Lung (tissue), 12 donors: ENCODE measurements around the gene GAMT. TPM values are rescaled to one million over a fixed set of nuclear protein-coding genes. Genes with fewer than 3 reads are reported as not detected.
"Not testable (repeated sequence)": the region's sequence is repeated elsewhere in the genome, so short reads cannot be mapped to it uniquely, and the experiment has no call there.

Experiments used
- ATAC-seq: fragments of 200-7000 bp; cut with Tn5 transposase; one replicate; pipeline ENCODE4 v1.9.1; 2020; ENCODE audit warnings: moderate number of reproducible peaks; ENCODE audit not compliant: insufficient read depth, low FRiP score
- DNase-seq, 3 donors: peaks; one replicate each; pipeline ENCODE4 v3.0.0-alpha.2; 2013 to 2017
- H3K27ac ChIP-seq, 2 donors: one replicate each; pipeline ENCODE4 v1.5.1; 2013; ENCODE audit warnings: mild to moderate bottlenecking in 2 of 2, moderate library complexity in 2 of 2, control low read depth in 1 of 2, inconsistent platforms in 1 of 2, low read depth in 1 of 2, low read length in 1 of 2
- H3K27me3 ChIP-seq, 3 donors: one replicate each; pipeline ENCODE4 v1.5.1; 2013; ENCODE audit warnings: low read length in 2 of 3; ENCODE audit not compliant: control insufficient read depth in 3 of 3, insufficient read depth in 3 of 3
- H3K36me3 ChIP-seq, 4 donors: one replicate each; pipeline ENCODE4 v1.5.1; 2013; ENCODE audit warnings: low read length in 4 of 4, mild to moderate bottlenecking in 1 of 4, moderate library complexity in 1 of 4; ENCODE audit not compliant: control insufficient read depth in 4 of 4, insufficient read depth in 4 of 4
- H3K4me1 ChIP-seq, 5 donors: one replicate each; pipeline ENCODE4 v1.5.1; 2013; ENCODE audit warnings: low read length in 5 of 5, mild to moderate bottlenecking in 2 of 5, moderate library complexity in 1 of 5; ENCODE audit not compliant: control insufficient read depth in 5 of 5, insufficient read depth in 5 of 5
- H3K4me3 ChIP-seq: one replicate; pipeline ENCODE4 v1.5.1; 2013; ENCODE audit warnings: mild to moderate bottlenecking, control low read depth, moderate library complexity
- H3K9ac ChIP-seq, 2 donors: one replicate each; pipeline ENCODE4 v1.5.1; 2013; ENCODE audit warnings: low read length in 2 of 2, control low read depth in 1 of 2; ENCODE audit not compliant: insufficient read depth in 1 of 2
- H3K9me3 ChIP-seq, 4 donors: one replicate each; pipeline ENCODE4 v1.5.1; 2013; ENCODE audit warnings: low read length in 3 of 4, mild to moderate bottlenecking in 1 of 4, moderate library complexity in 1 of 4; ENCODE audit not compliant: control insufficient read depth in 4 of 4, insufficient read depth in 3 of 4
- WGBS, 2 donors: extraction: QIAGEN DNeasy Blood & Tissue Kit; methylation state at CpG; one replicate each; pipeline ENCODE4 v1.1.7; 2013; 5-methylcytosine and 5-hydroxymethylcytosine counted together
- polyA plus RNA-seq, 2 donors: library from polyadenylated mRNA; stranded (reverse); fragments of 200-250 nt; gene quantifications; one replicate each; pipeline ENCODE4 v1.2.1, GENCODE V29; 2013
- total RNA-seq, 2 donors: library from RNA; depleted of rRNA in 1 of 2; stranded (reverse); fragments of >200 nt in 1 of 2; gene quantifications; one replicate each; pipeline ENCODE4 v1.2.1, GENCODE V29; 2014 to 2021
- TF ChIP-seq, protein P1 (sequence below): IDR thresholded peaks from 2 replicates; pipeline ENCODE4 v1.5.1; 2012; ENCODE audit warnings: mild to moderate bottlenecking; ENCODE audit errors: control extremely low read depth, extremely low read depth
- donor health status: control.
- donor health status: control.
- donor health status: Bipolar disorder and iron deficiency.
- donor health status: healthy.
- donor health status: DM: yes; HTN: yes; CAD: no.

The GAMT gene
- total and polyA plus RNA-seq, 4 donors, result 2.9 to 8.6 (median 7.3) TPM

DNA sequence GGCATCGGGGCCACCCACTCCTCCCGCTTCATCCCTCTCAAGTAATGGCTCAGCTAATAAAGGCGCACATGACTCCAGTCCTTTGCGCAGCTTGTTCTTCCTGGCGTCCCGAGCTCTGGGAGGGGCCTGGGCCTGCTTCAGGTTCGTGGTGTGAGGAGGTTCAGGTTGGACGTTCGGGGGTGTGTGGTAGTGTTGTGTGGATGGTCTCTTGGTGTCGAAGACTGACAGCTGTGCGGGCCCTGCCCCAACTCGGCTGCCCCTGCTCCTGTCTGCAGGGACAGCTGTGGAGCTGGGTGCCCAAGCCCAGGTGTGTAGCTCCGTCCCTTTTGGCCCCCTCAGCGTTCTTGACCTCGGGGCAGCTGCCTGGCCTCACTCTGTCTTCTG lies 39.1 kb upstream of the GAMT start:
- no peak for DNase-seq
- H3K36me3 ChIP-seq, result peaks cover 19 to 35% (median 30%) of the 10 kb centered on the region in 4 donors
- H3K9ac ChIP-seq, result no peak overlapping the region
- no peak for ATAC-seq
- no peaks in the 10 kb centered on the region for H3K9me3 ChIP-seq
- peaks cover 0 to 2% (median 0%) of the 10 kb centered on the region in 3 donors for H3K27me3 ChIP-seq
- 89 to 94% methylated on average over 15 of the region's 15 CpGs for WGBS, 2 donors
- H3K27ac ChIP-seq, result no peak overlapping the region
- H3K4me3 ChIP-seq, result no peak overlapping the region
- H3K4me1 ChIP-seq, result peaks cover 0 to 17% (median 3%) of the 10 kb centered on the region in 5 donors
- TF ChIP-seq, protein P1, sequence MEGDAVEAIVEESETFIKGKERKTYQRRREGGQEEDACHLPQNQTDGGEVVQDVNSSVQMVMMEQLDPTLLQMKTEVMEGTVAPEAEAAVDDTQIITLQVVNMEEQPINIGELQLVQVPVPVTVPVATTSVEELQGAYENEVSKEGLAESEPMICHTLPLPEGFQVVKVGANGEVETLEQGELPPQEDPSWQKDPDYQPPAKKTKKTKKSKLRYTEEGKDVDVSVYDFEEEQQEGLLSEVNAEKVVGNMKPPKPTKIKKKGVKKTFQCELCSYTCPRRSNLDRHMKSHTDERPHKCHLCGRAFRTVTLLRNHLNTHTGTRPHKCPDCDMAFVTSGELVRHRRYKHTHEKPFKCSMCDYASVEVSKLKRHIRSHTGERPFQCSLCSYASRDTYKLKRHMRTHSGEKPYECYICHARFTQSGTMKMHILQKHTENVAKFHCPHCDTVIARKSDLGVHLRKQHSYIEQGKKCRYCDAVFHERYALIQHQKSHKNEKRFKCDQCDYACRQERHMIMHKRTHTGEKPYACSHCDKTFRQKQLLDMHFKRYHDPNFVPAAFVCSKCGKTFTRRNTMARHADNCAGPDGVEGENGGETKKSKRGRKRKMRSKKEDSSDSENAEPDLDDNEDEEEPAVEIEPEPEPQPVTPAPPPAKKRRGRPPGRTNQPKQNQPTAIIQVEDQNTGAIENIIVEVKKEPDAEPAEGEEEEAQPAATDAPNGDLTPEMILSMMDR, result no peak

DNA sequence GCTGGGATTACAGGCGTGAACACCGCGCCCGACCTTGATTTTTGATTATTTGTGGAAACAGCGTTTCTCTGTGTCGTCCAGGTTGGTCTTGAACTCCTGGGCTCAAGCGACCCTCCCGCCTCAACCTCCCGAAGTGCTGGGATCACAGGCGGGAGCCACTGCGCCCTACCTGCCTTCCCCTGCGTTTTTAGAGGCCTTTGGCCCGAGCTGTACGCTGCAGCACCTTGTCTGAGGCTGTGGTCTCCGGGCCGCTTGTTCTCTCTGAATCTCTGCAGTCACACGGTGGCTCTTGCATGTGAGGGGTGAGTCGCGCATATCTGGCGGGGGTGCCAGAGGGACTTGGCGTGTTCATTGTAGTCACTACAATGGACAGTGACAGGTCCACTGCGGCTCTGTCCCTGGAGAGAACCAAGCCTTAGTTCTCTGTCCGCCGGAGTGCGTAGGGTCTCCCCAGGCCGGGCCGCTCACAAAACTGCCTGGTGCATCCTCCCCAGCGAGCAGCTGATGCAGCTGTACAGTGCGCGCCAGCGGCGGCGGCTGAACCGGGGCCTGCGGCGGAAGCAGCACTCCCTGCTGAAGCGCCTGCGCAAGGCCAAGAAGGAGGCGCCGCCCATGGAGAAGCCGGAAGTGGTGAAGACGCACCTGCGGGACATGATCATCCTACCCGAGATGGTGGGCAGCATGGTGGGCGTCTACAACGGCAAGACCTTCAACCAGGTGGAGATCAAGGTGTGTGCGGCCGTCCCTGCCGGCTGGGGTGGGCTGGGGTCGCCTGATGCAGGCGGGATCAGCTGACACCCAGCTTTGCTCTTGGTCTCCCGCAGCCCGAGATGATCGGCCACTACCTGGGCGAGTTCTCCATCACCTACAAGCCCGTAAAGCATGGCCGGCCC lies 38.4 kb upstream of the GAMT start:
- Histone ChIP-seq H3K4me3 (peak overlapping the region; percentile 98), H3K36me3 (peaks cover 19 to 39% (median 31%) of the 10 kb centered on the region in 4 donors), H3K9ac (peak overlapping the region; percentile 77 to 95), H3K4me1 (peaks cover 0 to 17% (median 3%) of the 10 kb centered on the region in 5 donors)
- not testable (repeated sequence) for DNase-seq, ATAC-seq, H3K27me3 ChIP-seq, H3K27ac ChIP-seq, H3K9me3 ChIP-seq
- 85 to 88% methylated on average over 56 to 57 of the region's 57 CpGs for WGBS, 2 donors

- H3K36me3 ChIP-seq, result peaks cover 19 to 47% (median 33%) of the 10 kb centered on the region in 4 donors
- DNase-seq (no peak), ATAC-seq (no peak)
- H3K27me3 ChIP-seq, result no peaks in the 10 kb centered on the region
- TF ChIP-seq, protein P1, result no peak
- H3K9ac ChIP-seq, result peak overlapping the region; percentile 77 to 95
- 1 to 2% methylated on average over 23 to 26 of the region's 26 CpGs for WGBS, 2 donors
- H3K4me1 ChIP-seq, result peaks cover 0 to 17% (median 3%) of the 10 kb centered on the region in 5 donors
- H3K27ac ChIP-seq, result peak overlapping the region in 1 of 2 donors; percentile 73
- peak overlapping the region; percentile 98 for H3K4me3 ChIP-seq
- H3K9me3 ChIP-seq, result no peaks in the 10 kb centered on the region
Measured at GRCh38 chr19:1438933-1439354, 37.6 kb upstream of the GAMT start.
